OCI-LY7 (cell line): ENCODE results near the gene RCE1. TPM values are rescaled to one million over a fixed set of nuclear protein-coding genes. Genes with fewer than 3 reads are reported as not detected.
A peak's percentile ranks its signal among the peaks of the same experiment; 100 is the strongest.

Experiments used
- BruUV-seq: library from RNA; stranded (reverse); fragments of 400-500 nt; replicated peaks from 2 replicates; lab custom pipeline; 2021; lab: Mats Ljungman, UMichigan
- CTCF ChIA-PET: fragments of 300-600 bp; sonication (Branson Sonifier 250); formaldehyde crosslinking; loops from one replicate; lab custom pipeline; 2022; ENCODE audit warnings: antibody characterized with exemption; ENCODE audit not compliant: unreplicated experiment; lab: Charles Lee
- POLR2A ChIA-PET: fragments of 300-600 bp; sonication (Branson Sonifier 250); formaldehyde crosslinking; loops from one replicate; lab custom pipeline; 2022; ENCODE audit warnings: antibody characterized with exemption; lab: Charles Lee
- DNase-seq: peaks from one replicate; pipeline ENCODE4 v3.0.0-alpha.2; 2015; ENCODE audit warnings: low spot score
- H2AFZ ChIP-seq: fragments of 200-600 bp; sonication (generic), shearing (Covaris generic); 2 replicates; pipeline ENCODE4 v1.6.1; 2014; ENCODE audit warnings: mild to moderate bottlenecking, antibody characterized with exemption, low read length, moderate library complexity
- H3K27ac ChIP-seq: fragments of 200-600 bp; sonication (generic); 2 replicates; pipeline ENCODE4 v1.5.1; 2014; ENCODE audit warnings: mixed run types, low read depth, mild to moderate bottlenecking, moderate library complexity, low read length, inconsistent platforms; ENCODE audit not compliant: poor library complexity, severe bottlenecking
- H3K36me3 ChIP-seq: fragments of 200-600 bp; sonication (generic); 2 replicates; pipeline ENCODE4 v1.6.1; 2014; ENCODE audit warnings: mild to moderate bottlenecking, antibody characterized with exemption, low read length, moderate library complexity, mixed read lengths; ENCODE audit not compliant: insufficient read depth
- H3K4me1 ChIP-seq: fragments of 200-600 bp; sonication (generic); 2 replicates; pipeline ENCODE4 v1.5.1; 2014; ENCODE audit warnings: mild to moderate bottlenecking, low read length; ENCODE audit not compliant: insufficient read depth, poor library complexity, severe bottlenecking
- H3K4me2 ChIP-seq: fragments of 200-600 bp; sonication (generic); 2 replicates; pipeline ENCODE4 v1.6.1; 2014; ENCODE audit warnings: mild to moderate bottlenecking, low read length
- H3K4me3 ChIP-seq: fragments of 200-600 bp; sonication (generic); 2 replicates; pipeline ENCODE4 v1.5.1; 2014; ENCODE audit warnings: mild to moderate bottlenecking, low read depth, low read length; ENCODE audit not compliant: poor library complexity, severe bottlenecking
- H3K79me2 ChIP-seq: fragments of 200-600 bp; sonication (generic); 2 replicates; pipeline ENCODE4 v1.6.1; 2016; ENCODE audit warnings: low read depth, mild to moderate bottlenecking, low read length, moderate library complexity, mixed read lengths; ENCODE audit not compliant: insufficient read depth
- H3K9me2 ChIP-seq: fragments of 200-600 bp; sonication (generic); 2 replicates; pipeline ENCODE4 v1.6.1; 2016; ENCODE audit warnings: mild to moderate bottlenecking, low read length, mixed read lengths; ENCODE audit not compliant: insufficient read depth
- H3K9me3 ChIP-seq: fragments of 200-600 bp; sonication (generic); 2 replicates; pipeline ENCODE4 v1.6.1; 2014; ENCODE audit warnings: mild to moderate bottlenecking, mixed run types, low read length, mixed read lengths
- H4K20me1 ChIP-seq: fragments of 200-600 bp; sonication (generic); 2 replicates; pipeline ENCODE4 v1.6.1; 2014; ENCODE audit warnings: mild to moderate bottlenecking, antibody characterized with exemption, low read length, moderate library complexity, mixed read lengths; ENCODE audit not compliant: insufficient read depth
- EZH2phosphoT487 ChIP-seq: fragments of 200-600 bp; sonication (generic); IDR thresholded peaks from 2 replicates; pipeline ENCODE4 v1.6.1; 2018; ENCODE audit warnings: low read depth, borderline replicate concordance, mild to moderate bottlenecking, mixed run types, antibody characterized with exemption, low read length, moderate library complexity, mixed read lengths
- intact Hi-C: fragments of 100-400 bp; cut with micrococcal nuclease; formaldehyde crosslinking; loops from one replicate; pipeline ENCODE4 v1.10.0; 2022; ENCODE audit not compliant: unreplicated experiment
- total RNA-seq, 2 experiments: library from RNA; depleted of rRNA in 1 of 2; stranded (reverse); fragments of >200 nt in 1 of 2; shearing (Covaris generic) in 1 of 2; gene quantifications; 2 replicates each; pipeline ENCODE4 v1.2.3, GENCODE V29; 2014 to 2022
- TF ChIP-seq, protein P1 (sequence below): fragments of 200-600 bp; sonication (generic); conservative IDR thresholded peaks from 2 replicates; pipeline ENCODE4 v1.5.1; 2014; ENCODE audit warnings: mild to moderate bottlenecking, antibody characterized with exemption, low read length, moderate library complexity, mixed read lengths

RCE1 gene
- total RNA-seq, 2 experiments from 2014 or later, result 34.9 to 62.9 TPM

DNA sequence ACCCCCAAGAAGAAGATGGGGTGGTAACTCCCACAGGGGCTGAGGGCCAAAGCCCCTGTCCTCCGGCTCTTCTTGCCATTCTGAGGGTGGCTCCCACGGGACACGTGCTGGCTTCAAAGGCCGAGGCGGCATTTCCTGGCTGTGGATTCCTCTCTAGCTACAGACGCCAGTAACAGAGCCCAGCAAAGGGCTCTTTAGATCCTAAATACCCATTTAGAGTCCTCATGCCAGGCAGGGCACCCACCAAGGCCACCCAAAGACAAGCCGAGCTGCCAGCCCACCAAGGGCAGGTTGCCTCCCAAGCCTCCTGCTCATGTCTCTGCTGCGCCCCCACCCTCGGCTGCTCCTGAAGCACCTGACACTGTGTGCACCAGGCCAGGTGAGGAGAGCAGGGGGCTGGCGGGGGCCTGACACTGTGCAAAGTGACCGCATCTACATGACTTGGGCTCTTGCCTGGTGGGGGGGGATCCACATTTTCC, 19.4 kb downstream of the RCE1 start:
- H3K9me3 ChIP-seq, result no peaks in the 10 kb centered on the region
- H3K79me2 ChIP-seq, result peaks cover 4% of the 10 kb centered on the region; the same call in 1 of the 2 replicates
- intact Hi-C loops, result no loop called here
- CTCF ChIA-PET, result no interaction called here
- peaks cover 61% of the 10 kb centered on the region for H3K4me1 ChIP-seq
- DNase-seq, result no peak
- H3K9me2 ChIP-seq, result no peaks in the 10 kb centered on the region
- no peak overlapping the region for H3K4me3 ChIP-seq
- H3K4me2 ChIP-seq, result no peak overlapping the region
- no peaks in the 10 kb centered on the region for H4K20me1 ChIP-seq
- POLR2A ChIA-PET, result no interaction called here
- H3K36me3 ChIP-seq, result peaks cover 6% of the 10 kb centered on the region; the same call in 1 of the 2 replicates
- TF ChIP-seq, protein P1, sequence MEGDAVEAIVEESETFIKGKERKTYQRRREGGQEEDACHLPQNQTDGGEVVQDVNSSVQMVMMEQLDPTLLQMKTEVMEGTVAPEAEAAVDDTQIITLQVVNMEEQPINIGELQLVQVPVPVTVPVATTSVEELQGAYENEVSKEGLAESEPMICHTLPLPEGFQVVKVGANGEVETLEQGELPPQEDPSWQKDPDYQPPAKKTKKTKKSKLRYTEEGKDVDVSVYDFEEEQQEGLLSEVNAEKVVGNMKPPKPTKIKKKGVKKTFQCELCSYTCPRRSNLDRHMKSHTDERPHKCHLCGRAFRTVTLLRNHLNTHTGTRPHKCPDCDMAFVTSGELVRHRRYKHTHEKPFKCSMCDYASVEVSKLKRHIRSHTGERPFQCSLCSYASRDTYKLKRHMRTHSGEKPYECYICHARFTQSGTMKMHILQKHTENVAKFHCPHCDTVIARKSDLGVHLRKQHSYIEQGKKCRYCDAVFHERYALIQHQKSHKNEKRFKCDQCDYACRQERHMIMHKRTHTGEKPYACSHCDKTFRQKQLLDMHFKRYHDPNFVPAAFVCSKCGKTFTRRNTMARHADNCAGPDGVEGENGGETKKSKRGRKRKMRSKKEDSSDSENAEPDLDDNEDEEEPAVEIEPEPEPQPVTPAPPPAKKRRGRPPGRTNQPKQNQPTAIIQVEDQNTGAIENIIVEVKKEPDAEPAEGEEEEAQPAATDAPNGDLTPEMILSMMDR, result no peak
- TF ChIP-seq EZH2phosphoT487, result no peak
- no peak overlapping the region for H2AFZ ChIP-seq
- no TSS peak for BruUV-seq
- H3K27ac ChIP-seq, result no peak overlapping the region

DNA sequence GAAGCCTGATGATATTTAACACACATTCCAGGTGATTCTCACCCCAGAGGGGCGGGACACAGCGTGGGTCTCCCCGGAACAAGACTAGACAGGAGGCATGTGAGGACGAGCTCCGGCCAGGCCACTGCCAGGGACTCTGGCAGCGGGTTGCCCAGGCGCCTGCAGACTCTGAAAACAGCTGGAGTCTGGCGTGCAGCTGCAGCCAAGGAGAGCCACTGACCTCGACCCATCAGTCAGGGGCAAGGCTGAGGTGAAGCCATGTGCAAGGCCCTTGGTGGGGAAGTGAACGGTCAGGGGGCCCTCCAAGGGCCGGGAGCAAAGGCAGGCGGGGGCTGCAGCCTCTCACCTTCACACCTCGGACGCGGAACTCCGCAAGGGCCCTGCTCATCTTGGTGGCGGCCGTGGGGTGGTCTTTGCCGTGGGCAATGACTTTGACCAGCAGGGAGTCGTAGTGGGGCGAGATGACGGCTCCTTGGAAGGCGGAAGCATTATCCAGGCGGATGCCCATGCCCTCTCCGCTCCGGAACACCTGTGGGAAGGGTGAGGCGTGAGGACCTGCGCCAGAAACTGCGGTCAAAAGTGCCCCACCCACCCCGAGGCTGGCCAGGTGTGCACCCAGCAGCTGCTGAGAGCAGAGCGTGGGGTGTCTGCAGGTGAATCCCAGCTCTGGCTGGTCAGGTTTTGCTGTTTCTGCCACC, 20.3 kb downstream of the RCE1 start:
- intact Hi-C loops, result no loop called here
- no peak for DNase-seq
- ChIA-PET POLR2A (no interaction called here), CTCF (no interaction called here)
- Histone ChIP-seq H3K36me3 (peaks cover 6% of the 10 kb centered on the region; the same call in 1 of the 2 replicates), H2AFZ (no peak overlapping the region), H3K27ac (no peak overlapping the region), H3K4me2 (no peak overlapping the region), H3K9me2 (no peaks in the 10 kb centered on the region), H3K4me3 (no peak overlapping the region), H3K9me3 (no peaks in the 10 kb centered on the region), H3K4me1 (peaks cover 61% of the 10 kb centered on the region), H3K79me2 (no peaks in the 10 kb centered on the region), H4K20me1 (no peaks in the 10 kb centered on the region)
- TF ChIP-seq, protein P1, result no peak
- TF ChIP-seq EZH2phosphoT487, result no peak
- no TSS peak for BruUV-seq

DNA sequence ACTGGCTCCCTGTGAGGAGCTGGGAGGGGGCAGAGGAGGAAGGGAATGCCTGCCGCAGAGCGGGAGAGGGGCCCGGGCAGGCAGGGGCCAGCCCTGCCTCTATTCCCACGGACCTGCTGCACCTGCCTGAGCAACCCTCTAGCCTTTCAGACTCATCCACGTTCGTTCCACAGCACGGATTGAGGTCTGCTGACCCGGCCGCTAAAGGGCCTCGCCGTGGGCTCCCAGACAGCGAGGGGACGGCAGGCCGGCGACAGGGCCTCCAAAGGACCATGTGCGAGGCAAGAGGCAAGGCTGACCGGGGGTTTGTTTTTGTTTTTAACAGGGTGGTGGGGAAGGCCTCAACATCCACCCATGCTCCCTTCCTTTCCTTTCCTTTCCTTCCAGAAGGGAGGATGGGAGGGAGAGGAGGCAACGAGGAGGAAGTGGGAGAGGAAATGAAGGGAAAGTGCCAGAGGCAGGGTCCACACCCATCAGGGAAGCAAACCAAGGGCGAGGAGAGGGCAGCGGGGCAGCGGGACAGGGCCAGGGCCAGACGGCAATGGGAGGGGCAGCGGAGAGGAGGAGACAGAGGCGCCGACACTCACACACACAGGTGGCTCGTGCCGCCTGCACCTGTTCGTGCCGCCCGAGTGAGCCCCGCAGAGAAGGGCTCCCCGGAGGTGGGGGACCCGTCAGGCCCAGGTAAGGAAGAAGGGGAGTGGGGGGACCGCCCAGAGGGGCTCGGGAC, 21.1 kb downstream of the RCE1 start:
- DNase-seq, result peak; percentile 69
- H2AFZ ChIP-seq, result no peak overlapping the region
- H3K4me2 ChIP-seq, result peak overlapping the region; percentile 53
- peaks cover 61% of the 10 kb centered on the region for H3K4me1 ChIP-seq
- H4K20me1 ChIP-seq, result no peaks in the 10 kb centered on the region
- peak overlapping the region; percentile 11 for H3K4me3 ChIP-seq
- H3K79me2 ChIP-seq, result no peaks in the 10 kb centered on the region
- H3K9me2 ChIP-seq, result no peaks in the 10 kb centered on the region
- H3K36me3 ChIP-seq, result peaks cover 4% of the 10 kb centered on the region; the same call in 1 of the 2 replicates
- H3K9me3 ChIP-seq, result no peaks in the 10 kb centered on the region
- TF ChIP-seq EZH2phosphoT487, result no peak
- TF ChIP-seq, protein P1, result no peak
- H3K27ac ChIP-seq, result peak overlapping the region; percentile 47
- BruUV-seq, result no TSS peak
- ChIA-PET POLR2A (no interaction called here), CTCF (interaction anchor here (1.2 kb wide), 1 partner anchor 9 kb away, joined by 3 read pairs; no protein-coding TSS in a partner anchor)
- intact Hi-C loops, result no loop called here
